ENCODE data around the gene GHDC.
"Not testable (repeated sequence)": the region's sequence is repeated elsewhere in the genome, so short reads cannot be mapped to it uniquely, and the experiment has no call there.

Gene GHDC

GRCh38 chr17:42146911-42147607 lies 47.2 kb downstream of the GHDC start:
- no peak for DNase-seq (ENCODE audit: low read depth)

- DNase-seq (ENCODE audit: low read depth) = not testable (repeated sequence)
Measured at GRCh38 chr17:42143138-42143537, 51.2 kb downstream of the GHDC start.

GRCh38 chr17:42142371-42142896 lies 51.9 kb downstream of the GHDC start:
- no peak for DNase-seq (ENCODE audit: low read depth)

- DNase-seq (ENCODE audit: low read depth) = no peak
Measured at GRCh38 chr17:42141382-42141781, 52.9 kb downstream of the GHDC start.

- DNase-seq (ENCODE audit: low read depth) = not testable (repeated sequence)
Measured at GRCh38 chr17:42140690-42141089, 53.6 kb downstream of the GHDC start.
